Measurements from ENCODE around the gene NADK.

DNA sequence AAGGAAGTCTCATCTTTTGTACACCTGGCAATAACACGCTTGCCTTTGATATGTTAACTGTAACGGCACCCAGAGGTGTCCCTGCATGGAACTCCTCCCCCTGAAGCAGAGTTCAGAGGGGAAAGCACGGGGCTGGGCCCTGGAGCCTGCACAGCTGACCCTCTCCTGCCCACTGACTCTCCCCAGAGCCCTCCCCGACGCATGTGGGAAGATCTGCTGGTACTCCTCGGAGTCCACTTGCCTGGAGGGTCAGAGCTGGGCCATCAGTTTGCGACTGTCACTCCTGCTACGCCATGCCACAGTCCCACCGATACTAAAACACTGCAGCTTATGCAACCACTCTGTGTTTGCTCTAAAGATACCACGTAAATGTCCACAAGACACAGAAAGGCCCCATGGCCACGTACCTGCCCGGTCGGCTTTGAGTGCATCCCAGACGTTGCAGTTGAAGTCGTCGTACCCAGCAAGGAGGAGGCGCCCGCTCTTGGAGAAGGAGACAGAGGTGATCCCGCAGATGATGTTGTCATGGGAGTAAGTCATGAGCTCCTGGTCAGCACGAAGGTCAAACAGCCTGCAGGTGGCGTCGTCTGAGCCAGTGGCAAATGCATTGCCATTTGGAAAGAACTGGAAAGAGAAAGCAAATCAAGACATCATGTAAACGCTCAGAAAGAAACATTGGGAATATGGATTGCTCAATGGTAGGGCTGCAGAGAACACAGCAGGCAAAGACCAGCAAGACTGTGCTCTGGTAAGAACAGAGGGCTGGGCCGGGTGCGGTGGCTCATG is 10.6 kb upstream of the NADK start:
- TF ChIP-seq, protein P1, sequence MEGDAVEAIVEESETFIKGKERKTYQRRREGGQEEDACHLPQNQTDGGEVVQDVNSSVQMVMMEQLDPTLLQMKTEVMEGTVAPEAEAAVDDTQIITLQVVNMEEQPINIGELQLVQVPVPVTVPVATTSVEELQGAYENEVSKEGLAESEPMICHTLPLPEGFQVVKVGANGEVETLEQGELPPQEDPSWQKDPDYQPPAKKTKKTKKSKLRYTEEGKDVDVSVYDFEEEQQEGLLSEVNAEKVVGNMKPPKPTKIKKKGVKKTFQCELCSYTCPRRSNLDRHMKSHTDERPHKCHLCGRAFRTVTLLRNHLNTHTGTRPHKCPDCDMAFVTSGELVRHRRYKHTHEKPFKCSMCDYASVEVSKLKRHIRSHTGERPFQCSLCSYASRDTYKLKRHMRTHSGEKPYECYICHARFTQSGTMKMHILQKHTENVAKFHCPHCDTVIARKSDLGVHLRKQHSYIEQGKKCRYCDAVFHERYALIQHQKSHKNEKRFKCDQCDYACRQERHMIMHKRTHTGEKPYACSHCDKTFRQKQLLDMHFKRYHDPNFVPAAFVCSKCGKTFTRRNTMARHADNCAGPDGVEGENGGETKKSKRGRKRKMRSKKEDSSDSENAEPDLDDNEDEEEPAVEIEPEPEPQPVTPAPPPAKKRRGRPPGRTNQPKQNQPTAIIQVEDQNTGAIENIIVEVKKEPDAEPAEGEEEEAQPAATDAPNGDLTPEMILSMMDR (IDR thresholded peaks at IDR 0.05) = no peak
- TF ChIP-seq POLR2A (IDR thresholded peaks at IDR 0.05) = no peak
- TF ChIP-seq POLR2AphosphoS5 (IDR thresholded peaks at IDR 0.05; ENCODE audit: insufficient read depth in 1 of 2, low read depth in 1 of 2) = no peak

Data from vagina (tissue), 2 donors.